HG03342 (cell line): ENCODE data around the gene TP53I3.
A peak's percentile ranks its signal among the peaks of the same experiment; 100 is the strongest.
"Not testable (repeated sequence)": the region's sequence is repeated elsewhere in the genome, so short reads cannot be mapped to it uniquely, and the experiment has no call there.

Experiments used
- ATAC-seq: cut with Tn5 transposase; IDR thresholded peaks from one replicate; pipeline ENCODE4 v1.9.1; 2021; ENCODE audit warnings: mild to moderate bottlenecking, moderate library complexity; ENCODE audit not compliant: unreplicated experiment

TP53I3 gene, protein sequence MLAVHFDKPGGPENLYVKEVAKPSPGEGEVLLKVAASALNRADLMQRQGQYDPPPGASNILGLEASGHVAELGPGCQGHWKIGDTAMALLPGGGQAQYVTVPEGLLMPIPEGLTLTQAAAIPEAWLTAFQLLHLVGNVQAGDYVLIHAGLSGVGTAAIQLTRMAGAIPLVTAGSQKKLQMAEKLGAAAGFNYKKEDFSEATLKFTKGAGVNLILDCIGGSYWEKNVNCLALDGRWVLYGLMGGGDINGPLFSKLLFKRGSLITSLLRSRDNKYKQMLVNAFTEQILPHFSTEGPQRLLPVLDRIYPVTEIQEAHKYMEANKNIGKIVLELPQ

DNA sequence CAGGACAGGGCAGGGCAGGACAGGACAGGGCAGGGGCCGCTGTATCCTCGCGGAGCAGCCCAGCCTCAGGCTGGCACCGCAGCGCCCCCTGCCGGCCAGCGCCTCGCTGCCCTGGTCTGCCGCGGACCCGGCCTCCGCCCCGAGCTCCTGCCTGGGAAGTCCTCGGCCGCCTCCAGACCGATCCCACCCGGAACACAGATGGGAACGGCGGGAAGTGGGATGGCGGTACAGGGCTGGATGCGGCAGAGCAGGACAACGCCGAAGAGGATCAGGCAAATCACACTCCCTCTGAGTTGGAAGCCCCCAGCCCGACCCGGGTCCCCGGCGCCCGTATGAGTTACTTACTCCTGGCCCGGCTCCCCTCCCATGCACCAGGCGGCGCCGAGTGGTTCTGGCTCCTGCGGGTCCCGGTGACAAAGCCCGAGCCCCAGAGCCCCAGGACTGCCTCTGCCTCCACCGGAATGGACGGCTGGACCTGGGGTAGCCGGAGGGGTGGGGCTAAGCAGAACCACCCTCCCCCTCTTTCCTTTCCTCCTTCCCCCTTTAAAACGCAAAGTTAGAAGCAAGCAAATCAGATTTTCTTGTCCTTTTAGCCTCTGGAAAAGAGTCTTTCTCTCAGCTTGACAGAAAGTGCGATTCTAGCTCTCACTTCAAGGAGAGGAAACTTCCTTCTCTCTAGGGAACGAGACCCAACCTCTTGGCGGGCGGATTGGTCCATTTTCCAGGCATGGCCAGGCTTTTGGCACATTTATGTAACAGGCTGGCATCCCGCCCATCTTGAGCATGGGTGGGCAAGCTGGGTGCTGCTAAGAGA is at the start of gene TP53I3:
Gene TP53I3, minus strand, starts transcription at position 449 of the 814 bp plus-strand sequence. CDS start 508 bp downstream, outside the sequence.
- peak; percentile 70 for ATAC-seq

DNA sequence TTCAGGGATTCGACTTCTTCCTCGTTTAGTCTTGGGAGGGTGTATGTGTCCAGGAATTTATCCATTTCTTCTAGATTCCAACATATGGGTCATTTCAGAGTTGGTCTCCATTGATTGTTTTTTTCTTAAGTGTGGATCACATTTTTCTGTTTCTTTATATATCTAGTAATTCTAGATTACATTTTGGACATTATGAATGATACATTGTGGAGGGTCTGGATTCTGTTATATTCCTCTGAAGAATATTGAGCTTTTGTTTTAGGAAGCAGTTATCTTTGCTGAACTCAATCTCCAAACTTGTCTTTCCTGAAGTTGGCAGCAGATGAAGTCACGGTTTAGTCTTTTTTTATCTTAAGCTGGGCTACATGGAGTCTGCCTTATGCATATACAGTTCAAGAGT is 47.9 kb upstream of the TP53I3 start:
- no peak for ATAC-seq

DNA sequence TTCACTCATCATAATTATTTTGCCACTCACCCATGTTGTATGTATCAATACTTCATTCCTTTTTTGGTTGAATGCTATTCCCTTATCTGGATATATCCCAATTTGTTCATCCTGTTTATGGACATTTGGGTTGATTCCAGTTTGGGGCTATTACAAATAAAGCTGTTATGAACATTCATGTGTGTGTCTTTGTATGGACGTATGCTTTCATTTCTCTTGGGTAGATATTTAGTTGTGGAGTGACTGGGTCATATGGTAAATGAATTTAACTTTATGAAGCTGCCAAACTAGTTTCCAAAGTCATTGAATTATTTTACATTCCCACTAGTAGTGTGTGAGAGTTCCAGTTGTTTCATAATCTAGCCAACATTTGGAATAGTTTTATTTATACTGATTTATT is 41.3 kb upstream of the TP53I3 start:
- ATAC-seq: no peak

DNA sequence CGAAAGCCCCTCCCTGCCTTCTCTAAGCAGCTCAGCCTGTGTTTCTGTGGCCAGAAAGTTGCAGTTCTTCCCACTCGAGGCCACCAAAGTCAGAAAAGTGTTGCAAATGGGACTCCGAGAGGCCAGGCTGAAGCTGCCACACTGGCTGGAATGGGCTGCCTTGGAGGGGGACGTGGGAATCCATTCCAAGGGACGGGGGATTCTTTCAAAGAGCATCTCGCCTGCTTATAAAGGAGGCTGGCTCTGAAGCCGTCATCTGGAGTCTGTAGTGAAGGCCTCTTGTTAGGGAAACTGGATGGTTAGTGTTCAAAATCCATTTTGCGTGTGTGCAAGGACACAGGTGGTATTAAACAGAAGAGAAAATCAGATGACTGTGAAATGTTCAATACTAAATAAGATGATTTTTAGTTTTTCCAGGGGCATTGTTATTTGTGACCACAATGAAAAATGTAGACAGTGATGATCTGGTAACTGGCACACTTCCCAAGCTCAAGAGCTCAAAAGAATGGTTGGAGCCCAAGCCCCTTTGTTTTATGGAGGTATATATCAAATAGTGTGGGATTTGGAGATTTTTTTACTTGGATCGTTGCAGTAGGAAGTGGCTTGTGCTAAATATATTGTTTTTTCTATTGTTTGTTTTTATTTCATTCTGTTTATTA is 39.4 kb upstream of the TP53I3 start:
- no peak for ATAC-seq

DNA sequence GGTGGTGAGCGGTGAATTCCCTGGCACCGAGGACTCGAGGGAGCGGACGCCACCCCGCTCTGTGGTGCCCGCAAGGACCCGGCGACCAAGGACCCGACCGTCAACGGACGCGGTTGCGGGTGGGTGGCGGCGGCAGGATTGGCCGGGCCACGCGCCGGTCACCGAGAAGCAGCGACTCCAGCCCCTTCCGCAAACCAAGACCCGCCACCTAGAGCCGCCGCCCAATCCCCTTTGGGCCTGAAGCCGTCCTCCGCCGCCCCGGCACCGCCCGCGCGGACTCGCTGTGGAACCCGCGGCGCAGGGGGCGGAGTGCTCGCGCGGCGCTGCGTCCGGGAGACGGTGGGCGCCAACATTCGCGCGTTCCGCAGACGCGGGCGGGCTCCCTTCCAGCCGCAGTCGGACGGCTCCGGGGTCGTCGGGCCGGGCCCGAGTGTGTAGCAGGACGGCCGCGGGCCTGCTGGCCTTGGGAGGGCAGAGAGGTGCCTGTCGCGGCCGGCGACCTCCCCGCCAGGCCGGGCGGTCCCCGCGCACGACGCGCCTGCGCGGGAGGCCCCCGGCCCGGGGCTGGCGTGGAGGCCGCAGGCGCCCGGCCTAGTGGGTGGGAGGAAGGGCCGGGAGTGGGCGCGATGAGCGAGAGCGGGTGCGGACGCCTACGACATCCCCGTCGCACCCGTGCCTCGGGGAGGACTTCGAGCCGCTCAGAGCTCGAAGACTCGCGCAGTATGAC is 38.7 kb upstream of the TP53I3 start, which contains the start of the genes FAM228B and PFN4:
Gene FAM228B, plus strand, starts transcription at position 275 of the 727 bp plus-strand sequence. CDS start 893 bp downstream, outside the sequence.
Gene PFN4, minus strand, starts transcription at position 140 of the 727 bp plus-strand sequence. CDS start 799 bp downstream, outside the sequence.
- ATAC-seq: peak; percentile 85

DNA sequence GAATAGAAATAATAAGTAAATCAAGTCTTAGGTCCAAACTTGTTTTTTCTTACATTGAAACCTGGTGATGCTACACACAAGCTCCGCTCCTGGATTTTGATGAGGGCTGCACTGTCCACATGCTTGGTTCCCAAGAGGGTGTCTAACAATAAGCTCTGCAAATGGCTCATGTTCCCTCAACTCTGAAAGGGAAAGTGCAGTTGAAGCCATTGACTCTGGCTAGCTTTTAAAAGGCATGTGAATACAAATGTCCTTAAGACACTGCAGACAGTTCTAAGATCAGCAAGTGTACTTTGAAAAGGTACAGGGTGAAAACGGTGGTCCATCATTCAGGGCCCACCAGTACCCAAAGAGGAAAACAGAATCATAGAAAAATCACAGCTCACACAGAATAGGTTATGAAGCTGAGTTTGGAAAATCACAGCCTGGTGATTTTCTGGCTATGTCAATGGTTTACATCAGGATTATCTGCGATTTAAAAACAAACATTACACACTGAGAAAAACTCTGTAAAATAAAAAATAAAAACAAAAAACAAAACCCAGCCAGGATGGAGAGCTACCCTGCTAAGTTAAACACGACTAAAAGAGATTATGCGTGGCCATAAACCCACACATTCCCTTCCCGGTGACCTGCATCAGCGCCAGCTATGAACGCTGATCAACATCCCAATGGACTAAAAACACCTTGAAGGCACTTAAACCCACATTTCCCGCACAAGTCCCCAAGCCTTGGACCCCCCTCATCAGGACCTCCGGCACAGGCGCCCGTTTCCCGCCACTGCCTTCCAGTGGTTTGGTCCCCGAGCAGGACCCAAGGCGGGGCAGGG is 37.9 kb upstream of the TP53I3 start:
- ATAC-seq: no peak

DNA sequence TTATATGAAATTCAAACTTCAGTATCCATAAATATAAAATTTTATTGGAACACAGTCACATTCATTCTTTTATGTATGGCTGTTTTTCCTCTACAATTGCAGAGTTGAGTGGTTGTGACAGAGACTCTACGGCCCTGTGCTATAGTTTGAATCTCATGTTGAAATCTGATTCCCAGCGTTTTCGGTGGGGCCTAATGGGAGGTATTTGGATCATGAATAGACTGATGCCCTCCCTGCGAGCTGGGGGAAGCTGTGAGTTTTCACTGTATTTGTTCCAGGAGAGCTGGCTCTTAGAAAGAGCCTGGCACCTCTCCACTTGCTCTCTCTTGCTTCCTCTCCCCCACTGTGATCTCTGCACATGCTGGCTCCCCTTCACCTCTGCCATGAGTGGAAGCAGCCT is 36.8 kb upstream of the TP53I3 start:
- ATAC-seq: no peak

DNA sequence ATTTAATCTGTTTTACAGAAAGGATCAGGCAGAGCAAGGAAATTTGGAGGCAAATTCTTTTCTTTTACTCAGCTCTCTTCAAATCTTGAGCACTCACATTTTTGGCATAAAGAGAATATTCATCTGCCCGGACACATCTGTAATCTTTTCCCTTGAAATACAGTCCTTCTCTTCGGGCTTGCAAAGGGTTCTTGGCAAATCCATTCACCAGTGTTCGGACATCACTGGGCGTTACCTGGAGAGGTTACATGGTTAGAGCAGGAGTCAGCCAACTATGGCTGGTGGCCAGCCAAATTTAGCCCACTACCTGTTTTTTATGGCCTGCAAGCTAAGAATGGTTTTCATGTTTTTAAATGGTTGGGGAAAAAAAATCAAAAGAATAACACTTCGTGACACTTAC is 36.4 kb upstream of the TP53I3 start:
- no peak for ATAC-seq

DNA sequence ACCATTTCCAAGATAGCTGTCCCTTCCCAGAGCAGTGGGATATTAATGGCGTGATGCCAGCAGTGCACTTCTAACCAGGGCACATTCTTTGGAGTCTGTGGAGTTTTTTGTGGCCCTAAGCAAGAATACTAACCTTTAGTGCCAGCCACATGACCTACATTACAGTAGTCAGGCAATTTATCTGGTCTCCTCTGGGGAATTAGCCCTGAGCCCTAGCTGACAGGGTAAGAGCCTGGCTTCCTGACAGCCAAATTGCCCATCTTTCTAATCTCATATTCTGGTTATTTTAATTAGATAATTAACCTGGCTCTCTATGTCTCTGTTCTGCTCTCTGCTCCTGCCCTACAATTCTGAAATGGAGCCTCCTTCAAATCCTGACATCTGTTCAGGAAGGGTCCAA is 33.3 kb upstream of the TP53I3 start:
- no peak for ATAC-seq

DNA sequence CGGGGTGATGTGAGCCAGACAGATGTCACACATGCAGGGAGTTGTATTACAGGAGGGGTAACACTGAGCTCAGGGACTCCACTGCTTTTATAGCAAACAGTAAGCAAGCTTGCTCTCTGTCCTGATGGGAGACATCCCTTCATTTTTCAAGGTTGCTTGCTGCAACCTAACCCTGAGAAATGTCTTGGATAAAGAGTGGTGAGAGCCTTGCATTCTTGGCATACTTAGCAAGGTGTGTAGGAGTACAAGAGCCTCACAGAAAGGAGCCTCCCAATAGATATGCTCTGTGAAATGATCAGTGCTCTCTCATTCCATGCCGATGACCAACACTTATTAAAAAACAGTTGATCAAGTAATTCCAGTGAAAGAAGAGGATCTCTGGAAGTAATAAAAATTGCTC is 30.4 kb upstream of the TP53I3 start:
- ATAC-seq: no peak

DNA sequence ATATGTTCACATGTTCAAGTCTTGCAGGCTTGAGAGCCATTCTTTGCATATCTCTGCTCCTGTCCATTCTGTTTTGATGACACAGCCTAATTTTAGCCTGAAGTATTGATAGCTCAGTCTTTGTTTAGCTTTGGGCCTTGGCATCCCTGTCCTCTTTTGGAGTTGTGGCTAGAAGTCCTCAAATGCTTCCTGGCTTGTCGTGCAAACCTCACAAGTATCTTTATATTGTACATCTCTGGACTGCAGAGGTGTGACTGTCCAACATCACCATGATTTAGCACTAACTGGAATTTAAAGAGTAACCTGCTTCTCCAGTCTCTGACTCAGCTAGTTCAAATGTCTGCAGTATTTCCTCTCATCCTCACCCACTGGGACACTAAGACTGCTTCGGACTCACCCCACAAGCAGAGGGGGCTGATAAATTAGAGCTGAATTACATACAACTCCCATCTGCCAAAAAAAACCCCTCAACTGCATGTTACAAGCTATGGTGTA is 26.8 kb upstream of the TP53I3 start:
- no peak for ATAC-seq

DNA sequence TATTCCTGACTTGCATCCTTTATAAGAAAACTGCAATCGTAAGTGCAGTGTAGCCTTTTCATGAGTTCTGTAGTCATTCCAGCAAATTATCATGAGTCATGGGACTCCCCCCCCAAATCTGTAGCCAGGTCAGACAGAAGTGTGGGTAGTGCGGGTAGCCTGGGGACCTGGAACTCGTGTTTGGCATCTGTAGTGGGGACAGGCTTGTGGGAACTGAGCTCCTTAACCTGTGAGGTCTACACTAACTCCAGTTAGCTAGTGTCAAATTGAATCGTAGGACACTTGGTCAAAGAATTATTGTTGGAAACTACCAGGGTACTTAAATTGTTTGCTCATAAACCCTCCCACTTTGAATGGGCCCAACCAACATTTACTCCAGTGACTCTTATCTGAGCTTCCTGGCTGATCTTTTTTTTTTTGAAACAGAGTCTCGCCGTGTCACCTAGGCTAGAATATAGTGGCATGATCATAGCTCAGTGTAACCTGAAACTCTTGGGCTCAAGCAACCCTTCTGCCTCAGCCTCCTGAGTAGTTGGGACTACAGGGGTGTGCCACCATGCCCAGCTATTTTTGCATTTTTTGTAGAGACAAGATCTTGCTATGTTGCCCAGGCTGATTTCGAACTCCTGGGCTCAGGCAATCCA is 26.1 kb upstream of the TP53I3 start:
- ATAC-seq: no peak

DNA sequence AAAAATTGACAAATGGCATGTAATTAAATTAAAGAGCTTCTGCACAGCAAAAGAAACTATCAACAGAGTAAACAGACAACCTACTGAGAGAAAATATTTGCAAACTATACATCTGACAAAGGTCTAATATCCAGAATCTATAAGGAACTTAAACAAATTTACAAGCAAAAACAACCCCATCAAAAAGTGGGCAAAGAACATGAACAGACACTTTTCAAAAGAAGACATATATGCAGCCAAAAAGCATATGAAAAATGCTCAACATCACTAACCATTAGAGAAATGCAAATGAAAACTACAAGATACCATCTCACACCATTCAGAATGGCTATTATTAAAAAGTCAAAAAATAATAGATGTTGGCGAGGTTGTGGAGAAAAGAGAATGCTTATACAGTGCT is 24.8 kb upstream of the TP53I3 start:
- not testable (repeated sequence) for ATAC-seq

DNA sequence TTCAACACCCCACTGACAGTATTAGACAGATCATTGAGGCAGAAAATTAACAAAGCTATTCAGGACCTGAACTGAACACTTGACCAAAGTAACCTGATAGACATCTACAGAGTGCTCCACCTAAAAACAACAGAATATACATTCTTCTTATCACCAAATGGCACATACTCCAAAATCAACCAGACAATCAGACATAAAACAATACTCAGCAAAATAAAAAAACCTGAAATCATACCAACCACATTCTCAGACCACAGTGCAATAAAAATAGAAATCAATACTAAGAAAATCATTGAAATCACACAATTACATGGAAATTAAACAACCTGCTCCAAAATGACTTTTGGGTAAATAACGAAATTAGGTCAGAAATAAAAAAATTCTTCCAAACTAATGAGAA is 22.7 kb upstream of the TP53I3 start:
- ATAC-seq: no peak

DNA sequence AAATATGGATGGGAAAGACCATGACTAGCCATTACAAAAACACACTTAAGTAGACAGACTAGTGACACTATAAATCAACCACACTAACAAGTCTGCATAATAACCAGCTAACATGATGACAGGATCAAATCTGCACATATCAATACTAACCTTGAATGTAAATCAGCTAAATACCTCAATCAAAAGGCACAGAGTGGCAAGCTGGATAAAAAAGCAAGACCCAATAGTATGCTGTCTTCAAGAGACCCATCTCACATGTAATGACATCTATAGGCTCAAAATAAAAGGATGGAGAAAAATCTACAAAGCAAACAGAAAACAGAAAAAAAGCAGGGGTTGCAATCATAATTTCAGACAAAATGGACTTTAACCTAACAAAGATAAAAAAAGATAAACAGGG is 22.2 kb upstream of the TP53I3 start:
- no peak for ATAC-seq

DNA sequence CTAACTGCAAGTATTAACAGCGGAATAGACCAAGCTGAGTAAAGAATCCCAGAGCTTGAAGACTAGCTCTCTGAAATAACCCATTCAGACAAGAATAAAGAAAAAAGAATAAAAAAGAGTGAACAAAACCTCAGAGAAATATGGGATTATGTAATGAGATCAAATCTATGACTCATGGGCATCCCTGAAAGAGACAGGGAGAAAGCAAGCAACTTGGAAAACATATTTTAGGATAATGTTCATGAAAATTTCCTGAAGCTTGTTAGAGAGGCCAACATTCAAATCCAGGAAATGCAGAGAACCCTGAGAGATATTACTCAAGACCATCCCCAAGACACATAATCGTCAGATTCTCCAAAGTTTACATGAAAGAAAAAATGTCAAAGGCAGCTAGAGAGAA is 21.2 kb upstream of the TP53I3 start:
- no peak for ATAC-seq

DNA sequence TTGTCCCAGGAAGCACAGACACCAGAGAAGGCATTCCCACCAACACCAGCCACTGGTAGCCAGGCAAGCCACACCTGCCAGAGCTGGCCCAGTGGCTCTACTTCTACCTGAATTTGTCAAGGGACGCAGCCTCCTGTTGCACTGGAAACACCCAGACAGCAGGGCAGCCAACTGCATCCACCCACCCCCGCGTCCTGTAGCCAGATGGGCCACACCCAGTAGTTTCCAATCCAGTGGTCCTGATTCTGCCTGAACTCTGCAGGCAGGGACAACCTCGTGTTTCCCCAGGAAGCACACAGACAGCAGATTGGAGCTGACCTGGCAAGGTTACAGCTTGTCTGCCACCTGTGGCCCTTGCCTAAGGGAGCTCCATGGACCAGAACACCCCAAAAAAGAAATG is 20.3 kb upstream of the TP53I3 start:
- ATAC-seq: no peak

DNA sequence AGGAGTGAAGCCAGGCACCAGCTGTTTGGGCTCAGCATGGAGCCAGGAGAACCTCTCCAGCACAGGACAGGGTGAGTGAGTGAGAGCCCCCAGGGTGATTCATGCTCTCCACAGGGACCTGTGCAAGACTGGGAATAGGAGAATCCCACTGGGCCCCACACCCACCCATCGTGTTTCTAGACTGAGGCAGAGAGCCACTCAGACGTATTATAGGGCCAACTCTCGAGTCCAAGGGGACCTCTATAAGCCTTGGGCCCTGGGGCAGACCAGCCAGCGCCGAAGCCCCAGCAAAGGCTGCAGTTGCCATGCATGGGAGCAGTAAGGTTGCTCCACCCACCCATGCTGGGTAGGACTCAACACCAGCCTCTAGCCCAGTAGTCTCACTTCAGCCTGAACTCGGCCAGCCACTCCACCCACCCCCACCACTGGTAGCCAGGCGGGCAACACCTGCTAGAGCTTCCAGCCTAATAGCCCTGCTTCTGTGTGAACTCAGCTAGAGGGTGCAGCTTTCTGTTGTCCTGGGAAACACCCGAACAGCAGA is 19.5 kb upstream of the TP53I3 start:
- ATAC-seq: no peak

DNA sequence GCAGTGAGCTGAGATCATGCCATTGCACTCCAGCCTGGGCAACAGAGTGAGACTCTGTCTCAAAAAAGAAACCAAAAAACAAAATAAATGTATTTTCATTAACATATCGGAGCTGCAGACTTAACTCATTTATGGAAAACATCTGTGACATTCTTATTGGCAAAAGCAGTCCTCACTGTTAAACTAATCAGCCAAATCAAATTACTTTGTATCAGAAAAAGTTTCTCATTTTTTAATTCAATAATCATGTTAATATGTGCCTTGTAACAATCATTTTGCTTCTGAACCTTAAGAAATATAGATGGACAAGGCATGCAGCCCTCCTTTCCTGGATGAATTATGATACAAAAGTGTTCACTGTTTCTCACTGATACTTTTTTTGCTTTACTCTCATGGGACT is 18.0 kb upstream of the TP53I3 start:
- ATAC-seq: no peak
